MM.1S (cell line): ENCODE data around the gene MEDAG.

Experiments
- DNase-seq: peaks from one replicate; pipeline ENCODE4 v3.0.0-alpha.2; 2015
- H2AFZ ChIP-seq: fragments of 300-600 bp; sonication (generic); 2 replicates; pipeline ENCODE4 v1.6.0; 2016; ENCODE audit warnings: antibody characterized with exemption, low read length
- H3F3A ChIP-seq: fragments of 300-600 bp; sonication (generic); 2 replicates; pipeline ENCODE4 v1.6.1; 2016; ENCODE audit warnings: mild to moderate bottlenecking, antibody characterized with exemption, low read length, moderate library complexity, mixed read lengths; ENCODE audit not compliant: insufficient read depth
- H3K27ac ChIP-seq: fragments of 300-600 bp; sonication (generic); 2 replicates; pipeline ENCODE4 v1.5.1; 2016; ENCODE audit warnings: mild to moderate bottlenecking, low read length
- H3K27me3 ChIP-seq: fragments of 300-600 bp; sonication (generic); replicated peaks from 2 replicates; pipeline ENCODE4 v1.6.0; 2016; ENCODE audit warnings: low read length; ENCODE audit not compliant: insufficient read depth
- H3K36me3 ChIP-seq: fragments of 300-600 bp; sonication (generic); replicated peaks from 2 replicates; pipeline ENCODE4 v1.6.1; 2016; ENCODE audit warnings: mild to moderate bottlenecking, low read length, mixed read lengths; ENCODE audit not compliant: insufficient read depth
- H3K4me1 ChIP-seq: fragments of 300-600 bp; sonication (generic); 2 replicates; pipeline ENCODE4 v1.6.1; 2016; ENCODE audit warnings: low read length, mixed read lengths
- H3K4me2 ChIP-seq: fragments of 300-600 bp; sonication (generic); 2 replicates; pipeline ENCODE4 v1.6.0; 2016; ENCODE audit warnings: low read depth, low read length
- H3K4me3 ChIP-seq: fragments of 300-600 bp; sonication (generic); 2 replicates; pipeline ENCODE4 v1.5.1; 2016; ENCODE audit warnings: low read length, mixed read lengths
- H3K79me2 ChIP-seq: fragments of 300-600 bp; sonication (generic); 2 replicates; pipeline ENCODE4 v1.6.1; 2016; ENCODE audit warnings: mixed run types, low read length, mixed read lengths
- H3K9ac ChIP-seq: fragments of 300-600 bp; sonication (generic); 2 replicates; pipeline ENCODE4 v1.6.1; 2016; ENCODE audit warnings: low read length, mixed read lengths
- H3K9me2 ChIP-seq: fragments of 300-600 bp; sonication (generic); replicated peaks from 2 replicates; pipeline ENCODE4 v1.6.1; 2016; ENCODE audit warnings: mild to moderate bottlenecking, low read length, mixed read lengths; ENCODE audit not compliant: insufficient read depth
- H3K9me3 ChIP-seq: fragments of 300-600 bp; sonication (generic); replicated peaks from 2 replicates; pipeline ENCODE4 v1.6.1; 2016; ENCODE audit warnings: mild to moderate bottlenecking, low read length, mixed read lengths; ENCODE audit not compliant: insufficient read depth
- H4K20me1 ChIP-seq: fragments of 300-600 bp; sonication (generic); 2 replicates; pipeline ENCODE4 v1.6.1; 2016; ENCODE audit warnings: mild to moderate bottlenecking, low read length, moderate library complexity, mixed read lengths; ENCODE audit not compliant: insufficient read depth
- CTCF ChIP-seq: fragments of 300-600 bp; sonication (generic); IDR thresholded peaks from 2 replicates; pipeline ENCODE4 v1.5.1; 2016; ENCODE audit warnings: antibody characterized with exemption, low read length, mixed read lengths
- EZH2 ChIP-seq: fragments of 300-600 bp; sonication (generic); optimal IDR thresholded peaks from 2 replicates; pipeline ENCODE3; 2017; ENCODE audit warnings: low read depth, mild to moderate bottlenecking, antibody characterized with exemption, low read length, mixed read lengths
- EZH2phosphoT487 ChIP-seq: fragments of 300-600 bp; sonication (generic); IDR thresholded peaks from 2 replicates; pipeline ENCODE4 v1.6.1; 2018; ENCODE audit warnings: antibody characterized with exemption, low read length

MEDAG gene

GRCh38 chr13:30889196-30889690 is 16.8 kb upstream of the MEDAG start:
- Histone ChIP-seq H2AFZ (no peak overlapping the region), H3K4me3 (no peak overlapping the region), H3K36me3 (no peaks in the 10 kb centered on the region), H3K27ac (no peak overlapping the region), H3K4me2 (no peak overlapping the region), H3K27me3 (no peaks in the 10 kb centered on the region), H3F3A (no peaks in the 10 kb centered on the region), H4K20me1 (no peaks in the 10 kb centered on the region), H3K4me1 (no peaks in the 10 kb centered on the region), H3K9me2 (no peaks in the 10 kb centered on the region), H3K9me3 (no peaks in the 10 kb centered on the region), H3K79me2 (no peaks in the 10 kb centered on the region), H3K9ac (no peak overlapping the region)
- no peak for DNase-seq
- no peak for TF ChIP-seq EZH2phosphoT487
- TF ChIP-seq EZH2, result no peak
- no peak for TF ChIP-seq CTCF

- H3K27ac ChIP-seq, result no peak overlapping the region
Measured at GRCh38 chr13:30892966-30893365, 13.1 kb upstream of the MEDAG start.

DNA sequence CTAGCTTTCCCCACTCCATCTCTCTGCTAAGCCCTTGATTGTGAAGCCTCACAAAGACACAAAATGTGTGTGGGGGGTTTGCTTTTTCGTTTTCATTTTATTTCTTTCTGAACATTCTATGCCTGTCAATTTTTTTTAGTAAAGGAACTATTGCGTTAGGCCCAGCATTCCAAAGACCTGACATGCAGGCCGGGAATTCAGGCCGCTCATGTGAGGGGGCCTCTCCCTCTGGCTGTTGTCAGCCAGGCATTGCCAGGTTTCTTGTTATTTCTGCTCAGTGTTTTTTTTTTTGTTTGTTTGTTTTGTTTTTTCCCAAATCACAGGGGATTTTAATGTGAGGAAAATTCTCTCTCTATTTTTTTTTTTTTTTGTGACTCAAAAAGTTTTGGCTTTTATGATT is 10.3 kb upstream of the MEDAG start:
- Histone ChIP-seq H3K36me3 (no peaks in the 10 kb centered on the region), H3K4me1 (no peaks in the 10 kb centered on the region), H3K9ac (no peak overlapping the region), H3K9me3 (no peaks in the 10 kb centered on the region), H3F3A (no peaks in the 10 kb centered on the region), H3K79me2 (no peaks in the 10 kb centered on the region), H3K4me2 (no peak overlapping the region), H3K27me3 (no peaks in the 10 kb centered on the region), H3K9me2 (no peaks in the 10 kb centered on the region), H2AFZ (no peak overlapping the region), H4K20me1 (no peaks in the 10 kb centered on the region), H3K4me3 (no peak overlapping the region), H3K27ac (no peak overlapping the region)
- no peak for TF ChIP-seq CTCF
- TF ChIP-seq EZH2phosphoT487, result no peak
- no peak for TF ChIP-seq EZH2
- no peak for DNase-seq

More at GRCh38 chr13:30892966-30893365, 13.1 kb upstream of the MEDAG start:
- H3K9me2 ChIP-seq, result no peaks in the 10 kb centered on the region
- DNase-seq, result no peak
- H3K36me3 ChIP-seq, result no peaks in the 10 kb centered on the region
- H3K9ac ChIP-seq, result no peak overlapping the region
- no peaks in the 10 kb centered on the region for H3K27me3 ChIP-seq
- no peak overlapping the region for H2AFZ ChIP-seq
- H3K4me2 ChIP-seq, result no peak overlapping the region
- H3K79me2 ChIP-seq, result no peaks in the 10 kb centered on the region
- no peaks in the 10 kb centered on the region for H3K9me3 ChIP-seq
- no peaks in the 10 kb centered on the region for H4K20me1 ChIP-seq
- H3K4me3 ChIP-seq, result no peak overlapping the region
- no peaks in the 10 kb centered on the region for H3K4me1 ChIP-seq
- no peaks in the 10 kb centered on the region for H3F3A ChIP-seq
- TF ChIP-seq EZH2, result no peak
- TF ChIP-seq EZH2phosphoT487, result no peak
- TF ChIP-seq CTCF, result no peak; the same call in 1 of the 2 replicates
